Lower leg skin (tissue), 3 donors: ENCODE results near the gene CAPN2.

Experiments used
- POLR2A ChIP-seq, 2 donors: fragments of 450-650 bp; IDR thresholded peaks; one replicate each; pipeline ENCODE4 v1.6.1; 2016 to 2017; ENCODE audit warnings: antibody characterized with exemption in 2 of 2, mild to moderate bottlenecking in 1 of 2, moderate library complexity in 1 of 2
- TF ChIP-seq, protein P1 (sequence below), 3 donors: fragments of 450-650 bp; IDR thresholded peaks; one replicate each; pipeline ENCODE4 v1.5.1; 2016; ENCODE audit warnings: antibody characterized with exemption in 3 of 3, mild to moderate bottlenecking in 3 of 3, moderate library complexity in 2 of 3

- TF ChIP-seq, protein P1, sequence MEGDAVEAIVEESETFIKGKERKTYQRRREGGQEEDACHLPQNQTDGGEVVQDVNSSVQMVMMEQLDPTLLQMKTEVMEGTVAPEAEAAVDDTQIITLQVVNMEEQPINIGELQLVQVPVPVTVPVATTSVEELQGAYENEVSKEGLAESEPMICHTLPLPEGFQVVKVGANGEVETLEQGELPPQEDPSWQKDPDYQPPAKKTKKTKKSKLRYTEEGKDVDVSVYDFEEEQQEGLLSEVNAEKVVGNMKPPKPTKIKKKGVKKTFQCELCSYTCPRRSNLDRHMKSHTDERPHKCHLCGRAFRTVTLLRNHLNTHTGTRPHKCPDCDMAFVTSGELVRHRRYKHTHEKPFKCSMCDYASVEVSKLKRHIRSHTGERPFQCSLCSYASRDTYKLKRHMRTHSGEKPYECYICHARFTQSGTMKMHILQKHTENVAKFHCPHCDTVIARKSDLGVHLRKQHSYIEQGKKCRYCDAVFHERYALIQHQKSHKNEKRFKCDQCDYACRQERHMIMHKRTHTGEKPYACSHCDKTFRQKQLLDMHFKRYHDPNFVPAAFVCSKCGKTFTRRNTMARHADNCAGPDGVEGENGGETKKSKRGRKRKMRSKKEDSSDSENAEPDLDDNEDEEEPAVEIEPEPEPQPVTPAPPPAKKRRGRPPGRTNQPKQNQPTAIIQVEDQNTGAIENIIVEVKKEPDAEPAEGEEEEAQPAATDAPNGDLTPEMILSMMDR (IDR thresholded peaks at IDR 0.05) = no peak
- no peak for TF ChIP-seq POLR2A (IDR thresholded peaks at IDR 0.05)
Observed at GRCh38 chr1:223815020-223815853, 102.9 kb downstream of the CAPN2 start.
